Astrocyte (in vitro differentiated cells and primary cell): Measurements from ENCODE around the gene PXMP4.

Source experiments
- CTCF ChIP-seq: IDR thresholded peaks from 2 replicates; pipeline ENCODE4 v1.5.1; 2011; ENCODE audit warnings: low read depth, mild to moderate bottlenecking, inconsistent platforms, low read length, moderate library complexity; ENCODE audit not compliant: insufficient read depth
- EZH2 ChIP-seq: IDR thresholded peaks from 2 replicates; pipeline ENCODE4 v1.6.1; 2012; ENCODE audit warnings: mild to moderate bottlenecking, low read length, inconsistent platforms; ENCODE audit not compliant: insufficient read depth

- TF ChIP-seq CTCF: no peak
- no peak for TF ChIP-seq EZH2
Measured at GRCh38 chr20:33693289-33693688, 26.8 kb downstream of the PXMP4 start.
